Measurements from ENCODE around the gene CSNK1E.

Gene CSNK1E

GRCh38 chr22:38270091-38270992 lies 46.9 kb downstream of the CSNK1E start:
- H2AFZ ChIP-seq (ENCODE audit: low read depth, low read length): no peak overlapping the region
- H3K27me3 ChIP-seq (ENCODE audit: low read depth, low read length): no peaks in the 10 kb centered on the region
- 0 out of 2 replicates have a peak overlapping the region, but pooled peaks have one; percentile 93 for H3K4me3 ChIP-seq (ENCODE audit: low read length)
- peaks cover 70% of the 10 kb centered on the region for H4K20me1 ChIP-seq (ENCODE audit: insufficient read depth, low read length)
- peaks cover 55% of the 10 kb centered on the region for H3K36me3 ChIP-seq (replicated peaks; ENCODE audit: low read depth, low read length)
- no peak overlapping the region for H3K27ac ChIP-seq (ENCODE audit: low read length)
- peaks cover 92% of the 10 kb centered on the region for H3K79me2 ChIP-seq (ENCODE audit: low read length)
- H3K4me1 ChIP-seq (ENCODE audit: low read length): peaks cover 45% of the 10 kb centered on the region
- H3K9ac ChIP-seq (ENCODE audit: low read length): no peak overlapping the region
- no peak for TF ChIP-seq EZH2phosphoT487 (IDR thresholded peaks at IDR 0.05; ENCODE audit: low read depth)
- no peak for TF ChIP-seq CTCF (IDR thresholded peaks at IDR 0.05; ENCODE audit: low read depth, low read length)
- H3K9me3 ChIP-seq (ENCODE audit: insufficient read depth, low read length): no peaks in the 10 kb centered on the region
- peak overlapping the region; percentile 99 for H3K4me2 ChIP-seq (ENCODE audit: low read length)

GRCh38 chr22:38269466-38269865 lies 47.8 kb downstream of the CSNK1E start:
- Histone ChIP-seq H3K9ac (ENCODE audit: low read length) (no peak overlapping the region), H3K4me1 (ENCODE audit: low read length) (peaks cover 36% of the 10 kb centered on the region), H2AFZ (ENCODE audit: low read depth, low read length) (no peak overlapping the region), H3K27me3 (ENCODE audit: low read depth, low read length) (no peaks in the 10 kb centered on the region), H3K27ac (ENCODE audit: low read length) (no peak overlapping the region), H3K79me2 (ENCODE audit: low read length) (peaks cover 98% of the 10 kb centered on the region), H3K36me3 (replicated peaks; ENCODE audit: low read depth, low read length) (peaks cover 64% of the 10 kb centered on the region), H3K4me2 (ENCODE audit: low read length) (no peak overlapping the region), H3K4me3 (ENCODE audit: low read length) (no peak overlapping the region), H3K9me3 (ENCODE audit: insufficient read depth, low read length) (no peaks in the 10 kb centered on the region), H4K20me1 (ENCODE audit: insufficient read depth, low read length) (peaks cover 79% of the 10 kb centered on the region)
- TF ChIP-seq EZH2phosphoT487 (IDR thresholded peaks at IDR 0.05; ENCODE audit: low read depth) (no peak), CTCF (IDR thresholded peaks at IDR 0.05; ENCODE audit: low read depth, low read length) (no peak)

GRCh38 chr22:38267086-38267485 lies 50.1 kb downstream of the CSNK1E start:
- no peak for TF ChIP-seq CTCF (IDR thresholded peaks at IDR 0.05; ENCODE audit: low read depth, low read length)
- Histone ChIP-seq H3K4me3 (ENCODE audit: low read length) (no peak overlapping the region), H3K4me1 (ENCODE audit: low read length) (peaks cover 38% of the 10 kb centered on the region), H3K27me3 (ENCODE audit: low read depth, low read length) (no peaks in the 10 kb centered on the region), H3K36me3 (replicated peaks; ENCODE audit: low read depth, low read length) (peaks cover 73% of the 10 kb centered on the region), H3K9ac (ENCODE audit: low read length) (no peak overlapping the region), H2AFZ (ENCODE audit: low read depth, low read length) (no peak overlapping the region), H3K79me2 (ENCODE audit: low read length) (peaks cover 100% of the 10 kb centered on the region), H4K20me1 (ENCODE audit: insufficient read depth, low read length) (peaks cover 89% of the 10 kb centered on the region), H3K9me3 (ENCODE audit: insufficient read depth, low read length) (no peaks in the 10 kb centered on the region), H3K27ac (ENCODE audit: low read length) (no peak overlapping the region), H3K4me2 (ENCODE audit: low read length) (no peak overlapping the region)

GRCh38 chr22:38266120-38266519 lies 51.1 kb downstream of the CSNK1E start:
- Histone ChIP-seq H3K9ac (ENCODE audit: low read length) (no peak overlapping the region), H3K4me2 (ENCODE audit: low read length) (no peak overlapping the region), H3K4me1 (ENCODE audit: low read length) (peaks cover 40% of the 10 kb centered on the region), H4K20me1 (ENCODE audit: insufficient read depth, low read length) (peaks cover 89% of the 10 kb centered on the region), H2AFZ (ENCODE audit: low read depth, low read length) (no peak overlapping the region), H3K27ac (ENCODE audit: low read length) (no peak overlapping the region), H3K9me3 (ENCODE audit: insufficient read depth, low read length) (no peaks in the 10 kb centered on the region), H3K4me3 (ENCODE audit: low read length) (no peak overlapping the region), H3K27me3 (ENCODE audit: low read depth, low read length) (no peaks in the 10 kb centered on the region), H3K36me3 (replicated peaks; ENCODE audit: low read depth, low read length) (peaks cover 63% of the 10 kb centered on the region), H3K79me2 (ENCODE audit: low read length) (peaks cover 100% of the 10 kb centered on the region)
- TF ChIP-seq EZH2phosphoT487 (IDR thresholded peaks at IDR 0.05; ENCODE audit: low read depth) (no peak), CTCF (IDR thresholded peaks at IDR 0.05; ENCODE audit: low read depth, low read length) (no peak)
